Lower leg skin (tissue), 3 donors: Measurements from ENCODE around the gene LRTM1.

Experiments used
- POLR2A ChIP-seq, 2 donors: fragments of 450-650 bp; IDR thresholded peaks; one replicate each; pipeline ENCODE4 v1.6.1; 2016 to 2017; ENCODE audit warnings: antibody characterized with exemption in 2 of 2, mild to moderate bottlenecking in 1 of 2, moderate library complexity in 1 of 2
- TF ChIP-seq, protein P1 (sequence below), 3 donors: fragments of 450-650 bp; IDR thresholded peaks; one replicate each; pipeline ENCODE4 v1.5.1; 2016; ENCODE audit warnings: antibody characterized with exemption in 3 of 3, mild to moderate bottlenecking in 3 of 3, moderate library complexity in 2 of 3

DNA sequence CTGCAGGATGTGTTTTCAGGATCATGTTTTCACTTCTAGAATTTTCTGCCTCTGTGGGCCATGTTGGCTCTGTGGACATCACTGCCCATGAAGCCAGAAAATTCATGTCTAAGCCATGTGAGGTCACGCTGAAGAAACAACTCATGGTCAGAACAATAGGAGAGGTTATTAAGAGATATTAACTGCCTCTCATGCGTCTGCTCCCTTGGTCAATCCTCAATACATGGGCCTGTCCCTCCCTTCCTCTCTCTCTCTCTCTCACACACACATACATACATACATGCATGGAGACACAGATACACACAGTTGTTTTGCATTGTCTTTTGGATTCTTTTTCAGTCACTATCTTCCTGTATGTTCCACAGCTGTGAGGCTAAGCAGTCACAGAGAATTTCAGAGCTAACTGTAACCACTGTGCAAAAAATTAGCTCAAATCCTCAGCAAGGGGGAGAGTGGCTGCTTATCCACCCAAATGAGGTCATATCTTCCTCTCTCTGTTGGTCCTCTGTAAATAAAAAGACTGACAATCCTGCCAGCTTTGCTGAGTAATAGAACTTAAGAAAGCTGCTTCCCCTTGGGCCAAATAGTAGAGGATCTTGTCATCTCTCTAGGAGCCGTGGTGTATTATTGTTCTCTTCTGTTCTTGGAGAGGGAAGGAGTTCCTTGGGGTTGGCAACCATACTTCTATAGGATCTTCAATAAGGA lies 45.6 kb downstream of the LRTM1 start:
- TF ChIP-seq POLR2A (IDR thresholded peaks at IDR 0.05) = no peak
- TF ChIP-seq, protein P1, sequence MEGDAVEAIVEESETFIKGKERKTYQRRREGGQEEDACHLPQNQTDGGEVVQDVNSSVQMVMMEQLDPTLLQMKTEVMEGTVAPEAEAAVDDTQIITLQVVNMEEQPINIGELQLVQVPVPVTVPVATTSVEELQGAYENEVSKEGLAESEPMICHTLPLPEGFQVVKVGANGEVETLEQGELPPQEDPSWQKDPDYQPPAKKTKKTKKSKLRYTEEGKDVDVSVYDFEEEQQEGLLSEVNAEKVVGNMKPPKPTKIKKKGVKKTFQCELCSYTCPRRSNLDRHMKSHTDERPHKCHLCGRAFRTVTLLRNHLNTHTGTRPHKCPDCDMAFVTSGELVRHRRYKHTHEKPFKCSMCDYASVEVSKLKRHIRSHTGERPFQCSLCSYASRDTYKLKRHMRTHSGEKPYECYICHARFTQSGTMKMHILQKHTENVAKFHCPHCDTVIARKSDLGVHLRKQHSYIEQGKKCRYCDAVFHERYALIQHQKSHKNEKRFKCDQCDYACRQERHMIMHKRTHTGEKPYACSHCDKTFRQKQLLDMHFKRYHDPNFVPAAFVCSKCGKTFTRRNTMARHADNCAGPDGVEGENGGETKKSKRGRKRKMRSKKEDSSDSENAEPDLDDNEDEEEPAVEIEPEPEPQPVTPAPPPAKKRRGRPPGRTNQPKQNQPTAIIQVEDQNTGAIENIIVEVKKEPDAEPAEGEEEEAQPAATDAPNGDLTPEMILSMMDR (IDR thresholded peaks at IDR 0.05) = no peak
